RWPE1 (cell line): Measurements from ENCODE around the gene FAM193B.

Source experiments
- CTCF ChIA-PET: fragments of 350-600 bp; sonication (Branson Sonifier 250); formaldehyde crosslinking; extraction: SDS; loops from one replicate; lab custom pipeline; 2021; lab: Yijun Ruan, JAX
- POLR2A ChIA-PET: fragments of 400-600 bp; formaldehyde crosslinking; extraction: SDS; loops from one replicate; lab custom pipeline; 2020; ENCODE audit warnings: antibody characterized with exemption; ENCODE audit not compliant: low non-redundant PET; lab: Yijun Ruan, JAX
- DNase-seq: peaks from one replicate; pipeline ENCODE4 v3.0.0; 2012; ENCODE audit warnings: low spot score
- H3K27ac ChIP-seq: fragments of 450-650 bp; 2 replicates; pipeline ENCODE4 v1.5.1; 2017
- TF ChIP-seq, protein P1 (sequence below): fragments of 450-650 bp; conservative IDR thresholded peaks from 2 replicates; pipeline ENCODE4 v1.5.1; 2017; ENCODE audit warnings: low read depth, mild to moderate bottlenecking

FAM193B gene

DNA sequence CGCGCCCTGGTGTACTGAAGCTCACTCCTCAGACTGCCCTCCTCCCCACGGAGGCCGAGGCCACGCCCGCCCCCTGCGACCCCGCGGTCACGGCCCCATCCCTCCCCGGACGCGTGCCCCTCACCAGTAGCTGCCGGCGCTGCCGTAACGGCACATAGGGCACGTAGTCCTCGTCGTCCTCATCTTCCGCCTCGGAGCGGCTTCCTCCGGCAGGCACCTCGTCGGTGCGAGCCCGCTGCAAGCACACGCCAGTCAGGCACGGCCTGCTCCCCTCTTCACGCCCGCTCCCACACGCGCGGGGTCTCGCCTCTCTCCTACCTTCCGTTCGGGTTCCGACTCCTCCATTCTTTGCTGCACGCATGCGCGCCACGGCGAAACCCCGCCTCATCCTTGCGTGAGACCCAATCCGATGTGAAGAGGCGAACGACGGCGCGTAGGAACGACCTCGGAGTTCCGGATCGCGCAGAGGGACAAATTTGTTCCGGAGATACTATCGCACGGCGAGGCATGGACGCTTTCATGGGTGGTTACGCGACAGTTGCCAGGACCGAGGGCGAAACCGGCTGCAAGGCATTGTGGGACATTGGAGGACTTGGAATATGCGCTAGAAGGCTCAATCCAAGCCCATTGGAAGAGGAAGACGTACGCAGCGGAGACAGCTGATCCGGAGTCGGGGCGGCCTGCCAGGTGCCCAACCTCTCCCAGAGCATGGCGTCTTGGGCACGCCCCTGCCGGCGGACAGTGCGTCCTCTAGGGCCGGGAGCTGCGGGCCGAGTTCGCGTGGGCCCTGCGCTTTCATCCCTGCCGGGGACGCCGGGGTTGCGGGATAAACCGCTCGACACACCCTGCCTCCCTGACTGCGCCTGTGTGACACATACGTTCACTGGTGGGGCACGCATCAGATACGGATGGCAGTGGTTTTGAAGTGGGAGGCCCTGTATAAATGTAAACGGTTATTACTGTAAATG is 37.5 kb downstream of the FAM193B start, which contains the start of gene DDX41:
DDX41 (minus strand) TSS at position 361 of the 968 bp plus-strand sequence; CDS start at position 345, 16 bp downstream.
- ChIA-PET CTCF (interaction anchor here (0.6 to 2.4 kb wide), 4 partner anchors 10 to 60 kb away, joined by 3 to 21 read pairs (median 4); no protein-coding TSS in a partner anchor), POLR2A (interaction anchor here (0.8 to 1.3 kb wide), 2 partner anchors 21 to 30 kb away, joined by 3 to 4 read pairs; no protein-coding TSS in a partner anchor)
- TF ChIP-seq, protein P1, sequence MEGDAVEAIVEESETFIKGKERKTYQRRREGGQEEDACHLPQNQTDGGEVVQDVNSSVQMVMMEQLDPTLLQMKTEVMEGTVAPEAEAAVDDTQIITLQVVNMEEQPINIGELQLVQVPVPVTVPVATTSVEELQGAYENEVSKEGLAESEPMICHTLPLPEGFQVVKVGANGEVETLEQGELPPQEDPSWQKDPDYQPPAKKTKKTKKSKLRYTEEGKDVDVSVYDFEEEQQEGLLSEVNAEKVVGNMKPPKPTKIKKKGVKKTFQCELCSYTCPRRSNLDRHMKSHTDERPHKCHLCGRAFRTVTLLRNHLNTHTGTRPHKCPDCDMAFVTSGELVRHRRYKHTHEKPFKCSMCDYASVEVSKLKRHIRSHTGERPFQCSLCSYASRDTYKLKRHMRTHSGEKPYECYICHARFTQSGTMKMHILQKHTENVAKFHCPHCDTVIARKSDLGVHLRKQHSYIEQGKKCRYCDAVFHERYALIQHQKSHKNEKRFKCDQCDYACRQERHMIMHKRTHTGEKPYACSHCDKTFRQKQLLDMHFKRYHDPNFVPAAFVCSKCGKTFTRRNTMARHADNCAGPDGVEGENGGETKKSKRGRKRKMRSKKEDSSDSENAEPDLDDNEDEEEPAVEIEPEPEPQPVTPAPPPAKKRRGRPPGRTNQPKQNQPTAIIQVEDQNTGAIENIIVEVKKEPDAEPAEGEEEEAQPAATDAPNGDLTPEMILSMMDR = no peak
- DNase-seq = peak; percentile 99
- peak within 1 kb of the TSS; percentile 91 for H3K27ac ChIP-seq

DNA sequence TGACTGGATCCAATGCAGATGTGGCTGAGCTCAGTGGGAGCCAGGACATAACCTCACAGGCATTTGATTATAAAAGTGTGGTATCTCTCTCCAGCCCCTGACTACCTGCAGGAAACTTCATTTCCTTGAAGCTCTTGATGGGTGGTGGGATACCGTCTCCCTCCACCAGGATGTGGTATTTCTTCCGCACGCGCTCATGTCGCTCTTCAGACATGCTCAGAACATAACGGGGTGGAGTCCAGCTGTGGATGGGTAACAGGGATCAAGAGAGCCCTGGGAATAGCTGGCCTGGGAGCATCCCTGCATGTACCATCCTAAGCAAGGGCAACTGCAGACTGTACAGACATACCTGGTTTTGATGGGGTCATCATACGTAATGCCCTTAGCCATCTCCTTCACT is 38.8 kb downstream of the FAM193B start:
- peak overlapping the region; percentile 91; the same call in 1 of the 2 replicates for H3K27ac ChIP-seq
- CTCF ChIA-PET = interaction anchor here (0.6 to 2.4 kb wide), 4 partner anchors 9 to 17 kb away, joined by 3 to 21 read pairs (median 4); no protein-coding TSS in a partner anchor
- TF ChIP-seq, protein P1 = no peak
- no peak for DNase-seq
- POLR2A ChIA-PET = no interaction called here

DNA sequence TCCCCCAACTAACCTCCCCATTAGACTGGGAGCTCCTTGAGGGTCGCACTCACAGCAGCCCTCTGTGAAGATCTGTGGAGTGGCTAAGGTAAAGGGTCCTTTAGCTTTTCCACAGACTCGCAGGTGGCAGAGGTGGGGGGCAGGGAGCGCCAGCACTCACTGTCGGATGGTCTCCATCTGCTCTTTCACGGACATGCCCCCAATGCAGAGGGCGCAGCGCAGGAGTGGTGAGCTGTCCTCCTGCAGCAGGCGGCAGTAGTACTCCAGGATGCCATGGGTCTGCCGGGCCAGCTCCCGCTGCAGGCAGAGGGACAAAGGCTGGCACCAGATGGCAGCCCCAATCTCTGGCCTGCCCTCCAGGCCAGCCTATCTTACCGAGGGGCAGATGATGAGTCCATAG is 39.8 kb downstream of the FAM193B start:
- CTCF ChIA-PET = interaction anchor here (1.0 kb wide), 1 partner anchor 13 kb away, joined by 8 read pairs; no protein-coding TSS in a partner anchor
- TF ChIP-seq, protein P1 = no peak
- POLR2A ChIA-PET = no interaction called here
- peak overlapping the region; percentile 2; the same call in 1 of the 2 replicates for H3K27ac ChIP-seq
- no peak for DNase-seq

DNA sequence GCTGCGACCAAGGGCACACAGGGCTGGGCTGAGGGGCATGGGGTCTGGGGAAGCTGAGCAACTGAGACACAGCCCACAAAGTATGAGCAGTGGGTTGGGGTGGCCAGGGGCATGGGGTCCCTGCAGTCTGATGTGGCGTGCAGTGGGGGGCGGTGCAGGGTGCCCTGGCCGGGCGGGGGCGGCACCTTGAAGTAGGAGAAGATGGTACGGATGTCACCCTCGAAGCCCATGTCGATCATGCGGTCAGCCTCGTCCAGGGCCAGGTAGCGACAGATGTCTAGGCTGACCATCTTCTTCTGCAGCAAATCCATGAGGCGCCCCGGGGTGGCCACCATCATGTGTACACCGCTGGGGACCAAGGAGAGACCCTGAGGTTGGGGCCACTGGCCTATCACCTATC is 40.9 kb downstream of the FAM193B start:
- CTCF ChIA-PET = interaction anchor here (0.6 kb wide), 1 partner anchor 57 kb away, joined by 5 read pairs; no protein-coding TSS in a partner anchor
- H3K27ac ChIP-seq = peak overlapping the region; percentile 2; the same call in 1 of the 2 replicates
- DNase-seq = no peak
- POLR2A ChIA-PET = no interaction called here
- TF ChIP-seq, protein P1 = no peak

DNA sequence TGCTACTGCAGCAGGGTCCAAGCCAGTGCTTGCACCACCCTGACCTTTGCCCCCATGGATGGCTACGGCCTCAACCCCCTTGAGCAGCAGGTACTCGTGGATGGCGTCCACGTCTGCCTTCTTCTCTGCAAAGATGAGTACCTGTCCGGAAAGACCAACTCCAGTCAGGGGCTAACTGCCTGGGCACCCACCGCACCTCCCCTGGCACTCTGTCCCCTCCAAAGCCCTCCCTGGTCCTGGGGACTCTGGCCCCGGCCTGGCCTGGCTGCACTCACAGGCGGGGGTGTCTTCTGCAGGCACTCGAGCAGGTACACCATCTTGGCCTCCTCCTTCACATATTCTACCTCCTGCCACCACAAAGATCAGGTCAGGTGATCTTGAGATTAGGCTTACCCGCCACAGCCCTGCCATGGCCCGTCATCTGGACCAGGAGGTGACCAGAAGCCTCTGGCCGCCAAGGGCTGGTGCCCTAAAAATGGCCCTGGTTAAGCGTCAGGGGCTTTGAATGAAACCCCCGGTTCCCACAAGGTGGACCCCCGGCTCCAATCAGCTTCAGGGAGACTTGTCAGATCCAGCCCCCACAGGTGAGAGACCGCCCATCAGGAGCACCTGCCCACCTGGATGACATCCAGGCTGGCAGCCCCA is 41.5 kb downstream of the FAM193B start:
- ChIA-PET POLR2A (no interaction called here), CTCF (no interaction called here)
- DNase-seq = no peak
- H3K27ac ChIP-seq = no peak overlapping the region
- TF ChIP-seq, protein P1 = no peak
